Measurements from ENCODE around the gene TGFBRAP1.
"Not testable (repeated sequence)": the region's sequence is repeated elsewhere in the genome, so short reads cannot be mapped to it uniquely, and the experiment has no call there.

The TGFBRAP1 gene

GRCh38 chr2:105252271-105252670 lies 77.3 kb downstream of the TGFBRAP1 start:
- Histone ChIP-seq H2AFZ (ENCODE audit: low read length) (no peak overlapping the region), H3K9ac (ENCODE audit: low read length) (no peak overlapping the region), H3K36me3 (replicated peaks; ENCODE audit: insufficient read depth, low read length) (no peaks in the 10 kb centered on the region), H3F3A (ENCODE audit: insufficient read depth, low read length) (no peaks in the 10 kb centered on the region), H3K4me2 (ENCODE audit: low read depth, low read length) (no peak overlapping the region), H3K9me3 (replicated peaks; ENCODE audit: insufficient read depth, low read length) (no peaks in the 10 kb centered on the region), H3K9me2 (replicated peaks; ENCODE audit: insufficient read depth, low read length) (no peaks in the 10 kb centered on the region), H3K27ac (ENCODE audit: low read length) (no peak overlapping the region), H4K20me1 (ENCODE audit: insufficient read depth, low read length) (no peaks in the 10 kb centered on the region), H3K27me3 (replicated peaks; ENCODE audit: insufficient read depth, low read length) (no peaks in the 10 kb centered on the region), H3K4me3 (ENCODE audit: low read length) (no peak overlapping the region), H3K4me1 (ENCODE audit: low read length) (no peaks in the 10 kb centered on the region), H3K79me2 (ENCODE audit: low read length) (no peaks in the 10 kb centered on the region)
- DNase-seq: no peak
- no peak for TF ChIP-seq EZH2phosphoT487 (IDR thresholded peaks at IDR 0.05; ENCODE audit: low read length)
- no peak for TF ChIP-seq CTCF (IDR thresholded peaks at IDR 0.05; ENCODE audit: low read length)
- no peak for TF ChIP-seq EZH2 (optimal IDR thresholded peaks at IDR 0.05; ENCODE audit: low read depth, low read length)

- not testable (repeated sequence) for H3K27me3 ChIP-seq (replicated peaks; ENCODE audit: insufficient read depth, low read length); H2AFZ ChIP-seq (ENCODE audit: low read length); H3K27ac ChIP-seq (ENCODE audit: low read length); H4K20me1 ChIP-seq (ENCODE audit: insufficient read depth, low read length); DNase-seq; H3K9me2 ChIP-seq (replicated peaks; ENCODE audit: insufficient read depth, low read length); H3K4me2 ChIP-seq (ENCODE audit: low read depth, low read length); H3K36me3 ChIP-seq (replicated peaks; ENCODE audit: insufficient read depth, low read length); H3K4me1 ChIP-seq (ENCODE audit: low read length); H3K79me2 ChIP-seq (ENCODE audit: low read length); H3K4me3 ChIP-seq (ENCODE audit: low read length); H3K9me3 ChIP-seq (replicated peaks; ENCODE audit: insufficient read depth, low read length); H3K9ac ChIP-seq (ENCODE audit: low read length); H3F3A ChIP-seq (ENCODE audit: insufficient read depth, low read length)
Observed at GRCh38 chr2:105251016-105251648, 78.4 kb downstream of the TGFBRAP1 start.

- Histone ChIP-seq H3K4me2 (ENCODE audit: low read depth, low read length) (no peak overlapping the region), H3K4me1 (ENCODE audit: low read length) (no peaks in the 10 kb centered on the region), H3K9me2 (replicated peaks; ENCODE audit: insufficient read depth, low read length) (no peaks in the 10 kb centered on the region), H3K27ac (ENCODE audit: low read length) (no peak overlapping the region), H3F3A (ENCODE audit: insufficient read depth, low read length) (no peaks in the 10 kb centered on the region), H2AFZ (ENCODE audit: low read length) (no peak overlapping the region), H3K36me3 (replicated peaks; ENCODE audit: insufficient read depth, low read length) (no peaks in the 10 kb centered on the region), H3K9me3 (replicated peaks; ENCODE audit: insufficient read depth, low read length) (no peaks in the 10 kb centered on the region), H3K27me3 (replicated peaks; ENCODE audit: insufficient read depth, low read length) (no peaks in the 10 kb centered on the region), H3K9ac (ENCODE audit: low read length) (no peak overlapping the region), H3K79me2 (ENCODE audit: low read length) (no peaks in the 10 kb centered on the region), H4K20me1 (ENCODE audit: insufficient read depth, low read length) (no peaks in the 10 kb centered on the region), H3K4me3 (ENCODE audit: low read length) (no peak overlapping the region)
- DNase-seq: no peak
- TF ChIP-seq EZH2 (optimal IDR thresholded peaks at IDR 0.05; ENCODE audit: low read depth, low read length) (no peak), EZH2phosphoT487 (IDR thresholded peaks at IDR 0.05; ENCODE audit: low read length) (no peak), CTCF (IDR thresholded peaks at IDR 0.05; ENCODE audit: low read length) (no peak)
Observed at GRCh38 chr2:105249891-105250290, 79.6 kb downstream of the TGFBRAP1 start.

GRCh38 chr2:105249181-105249580 lies 80.4 kb downstream of the TGFBRAP1 start:
- no peaks in the 10 kb centered on the region for H3K9me3 ChIP-seq (replicated peaks; ENCODE audit: insufficient read depth, low read length)
- H3K36me3 ChIP-seq (replicated peaks; ENCODE audit: insufficient read depth, low read length): no peaks in the 10 kb centered on the region
- no peak overlapping the region for H3K4me2 ChIP-seq (ENCODE audit: low read depth, low read length)
- DNase-seq: no peak
- no peaks in the 10 kb centered on the region for H4K20me1 ChIP-seq (ENCODE audit: insufficient read depth, low read length)
- H3K79me2 ChIP-seq (ENCODE audit: low read length): no peaks in the 10 kb centered on the region
- H3K4me3 ChIP-seq (ENCODE audit: low read length): no peak overlapping the region
- H3K9me2 ChIP-seq (replicated peaks; ENCODE audit: insufficient read depth, low read length): no peaks in the 10 kb centered on the region
- no peaks in the 10 kb centered on the region for H3K4me1 ChIP-seq (ENCODE audit: low read length)
- H3F3A ChIP-seq (ENCODE audit: insufficient read depth, low read length): no peaks in the 10 kb centered on the region
- no peak overlapping the region for H3K27ac ChIP-seq (ENCODE audit: low read length)
- H3K27me3 ChIP-seq (replicated peaks; ENCODE audit: insufficient read depth, low read length): no peaks in the 10 kb centered on the region
- no peak overlapping the region for H2AFZ ChIP-seq (ENCODE audit: low read length)
- TF ChIP-seq EZH2phosphoT487 (IDR thresholded peaks at IDR 0.05; ENCODE audit: low read length) (no peak), EZH2 (optimal IDR thresholded peaks at IDR 0.05; ENCODE audit: low read depth, low read length) (no peak), CTCF (IDR thresholded peaks at IDR 0.05; ENCODE audit: low read length) (no peak)
- no peak overlapping the region for H3K9ac ChIP-seq (ENCODE audit: low read length)
